Lower lobe of right lung (tissue), 2 donors: ENCODE results near the gene GTF2F2. TPM values are rescaled to one million over a fixed set of nuclear protein-coding genes. Genes with fewer than 3 reads are reported as not detected.

ENCODE experiments used
- ATAC-seq, 2 donors: fragments of 200-7000 bp; cut with Tn5 transposase; one replicate each; pipeline ENCODE4 v1.9.1; 2020 to 2022; ENCODE audit warnings: mild to moderate bottlenecking in 2 of 2, moderate library complexity in 2 of 2
- DNase-seq: peaks from one replicate; pipeline ENCODE4 v3.0.0-alpha.2; 2020
- H3K27ac ChIP-seq: fragments of 200-600 bp; one replicate; pipeline ENCODE4 v1.8.0; 2022
- H3K27me3 ChIP-seq: fragments of 200-600 bp; one replicate; pipeline ENCODE4 v1.8.0; 2022; ENCODE audit warnings: low read depth
- H3K36me3 ChIP-seq: fragments of 200-600 bp; one replicate; pipeline ENCODE4 v1.8.0; 2022; ENCODE audit warnings: mild to moderate bottlenecking
- H3K4me1 ChIP-seq: fragments of 200-600 bp; one replicate; pipeline ENCODE4 v1.8.0; 2022
- H3K4me3 ChIP-seq: fragments of 200-600 bp; one replicate; pipeline ENCODE4 v1.8.0; 2022; ENCODE audit warnings: mild to moderate bottlenecking
- H3K9me3 ChIP-seq: fragments of 200-600 bp; one replicate; pipeline ENCODE4 v1.8.0; 2022
- intact Hi-C: fragments of 100-400 bp; cut with DNase I; formaldehyde crosslinking; loops from one replicate; pipeline ENCODE4 v1.11.0; 2022
- total RNA-seq: library from RNA; stranded (reverse); fragmentation: NEBNext Ultra II Directional; extraction: Animal tissue kit (Norgen Biotek cat#: 25700); gene quantifications from one replicate; pipeline ENCODE4 v1.2.1, GENCODE V29; 2021
- TF ChIP-seq, protein P1 (sequence below): fragments of 200-600 bp; IDR thresholded peaks from one replicate; pipeline ENCODE4 v1.8.0; 2022; ENCODE audit warnings: antibody characterized with exemption, mild to moderate bottlenecking
- donor health status: DM: no; HTN: yes; CAD: no; lungs with severe emphysema.

The GTF2F2 gene
- total RNA-seq, 1 donor from 2014 or later: 15.2 TPM

DNA sequence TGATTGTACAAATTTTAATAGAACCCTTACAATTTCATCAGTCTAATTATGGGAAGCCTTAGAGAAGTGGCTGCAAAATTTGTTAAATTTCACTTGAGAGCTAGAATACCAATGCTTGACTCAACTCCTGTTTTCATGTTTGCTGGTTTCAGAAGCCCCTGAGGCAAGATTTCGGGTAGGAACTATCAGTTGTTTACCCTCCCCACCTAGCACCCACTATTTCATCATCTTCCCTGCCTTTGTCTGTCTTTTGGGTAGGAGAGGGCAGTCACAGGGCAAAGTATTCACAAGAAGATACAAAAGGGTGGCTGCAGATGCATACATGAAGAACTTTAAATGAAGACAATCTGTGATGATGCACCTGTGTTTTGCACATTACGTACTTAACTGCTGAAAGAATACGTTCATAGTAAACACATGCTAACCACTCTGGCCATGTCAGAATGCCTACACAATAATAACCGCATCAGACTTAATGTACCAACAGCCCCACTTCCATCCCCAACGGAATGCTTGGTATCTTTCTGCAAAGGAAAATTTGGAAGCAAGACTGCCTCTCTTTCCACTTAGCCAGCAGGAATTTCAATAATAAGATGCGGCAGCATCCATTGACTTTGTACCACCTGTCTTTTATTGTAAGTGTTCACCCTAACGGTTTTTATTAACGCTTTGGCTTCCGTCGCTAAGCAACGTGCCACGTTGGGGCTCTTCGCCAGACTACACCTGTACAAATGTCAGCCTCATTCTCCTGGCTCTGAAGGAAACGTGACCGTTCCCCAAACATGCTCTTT, 190.2 kb downstream of the GTF2F2 start:
- H3K27me3 ChIP-seq: peaks cover 4% of the 10 kb centered on the region
- H3K4me3 ChIP-seq: peak overlapping the region; percentile 60
- no peak overlapping the region for H3K27ac ChIP-seq
- DNase-seq (no peak), ATAC-seq (no peak)
- no peaks in the 10 kb centered on the region for H3K36me3 ChIP-seq
- intact Hi-C loops: no loop called here
- TF ChIP-seq, protein P1, sequence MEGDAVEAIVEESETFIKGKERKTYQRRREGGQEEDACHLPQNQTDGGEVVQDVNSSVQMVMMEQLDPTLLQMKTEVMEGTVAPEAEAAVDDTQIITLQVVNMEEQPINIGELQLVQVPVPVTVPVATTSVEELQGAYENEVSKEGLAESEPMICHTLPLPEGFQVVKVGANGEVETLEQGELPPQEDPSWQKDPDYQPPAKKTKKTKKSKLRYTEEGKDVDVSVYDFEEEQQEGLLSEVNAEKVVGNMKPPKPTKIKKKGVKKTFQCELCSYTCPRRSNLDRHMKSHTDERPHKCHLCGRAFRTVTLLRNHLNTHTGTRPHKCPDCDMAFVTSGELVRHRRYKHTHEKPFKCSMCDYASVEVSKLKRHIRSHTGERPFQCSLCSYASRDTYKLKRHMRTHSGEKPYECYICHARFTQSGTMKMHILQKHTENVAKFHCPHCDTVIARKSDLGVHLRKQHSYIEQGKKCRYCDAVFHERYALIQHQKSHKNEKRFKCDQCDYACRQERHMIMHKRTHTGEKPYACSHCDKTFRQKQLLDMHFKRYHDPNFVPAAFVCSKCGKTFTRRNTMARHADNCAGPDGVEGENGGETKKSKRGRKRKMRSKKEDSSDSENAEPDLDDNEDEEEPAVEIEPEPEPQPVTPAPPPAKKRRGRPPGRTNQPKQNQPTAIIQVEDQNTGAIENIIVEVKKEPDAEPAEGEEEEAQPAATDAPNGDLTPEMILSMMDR: no peak
- no peaks in the 10 kb centered on the region for H3K9me3 ChIP-seq
- H3K4me1 ChIP-seq: peaks cover 26% of the 10 kb centered on the region

DNA sequence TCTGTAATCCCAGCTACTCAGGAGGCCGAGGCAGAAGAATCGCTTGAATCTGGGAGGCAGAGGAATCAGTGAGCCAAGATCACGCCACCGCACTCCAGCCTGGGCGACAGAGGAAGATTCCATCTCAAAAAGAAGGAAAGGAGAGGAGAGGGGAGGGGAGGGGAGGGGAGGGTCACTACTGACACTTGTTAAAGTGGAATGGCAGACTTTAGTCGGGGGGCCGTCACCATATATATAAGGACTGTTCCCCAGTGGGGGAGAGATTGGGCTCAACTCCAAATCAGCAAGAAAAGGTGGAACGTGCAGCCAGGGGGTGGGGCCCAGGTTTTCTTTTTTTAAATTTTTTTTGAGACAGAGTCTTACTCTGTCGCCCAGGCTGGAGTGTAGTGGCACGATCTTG, 194.5 kb downstream of the GTF2F2 start:
- Histone ChIP-seq H3K9me3 (no peaks in the 10 kb centered on the region), H3K36me3 (no peaks in the 10 kb centered on the region), H3K27me3 (peaks cover 4% of the 10 kb centered on the region), H3K4me1 (peaks cover 17% of the 10 kb centered on the region), H3K27ac (no peak overlapping the region), H3K4me3 (no peak overlapping the region)
- ATAC-seq (no peak), DNase-seq (no peak)
- TF ChIP-seq, protein P1: no peak
- intact Hi-C loops: no loop called here

DNA sequence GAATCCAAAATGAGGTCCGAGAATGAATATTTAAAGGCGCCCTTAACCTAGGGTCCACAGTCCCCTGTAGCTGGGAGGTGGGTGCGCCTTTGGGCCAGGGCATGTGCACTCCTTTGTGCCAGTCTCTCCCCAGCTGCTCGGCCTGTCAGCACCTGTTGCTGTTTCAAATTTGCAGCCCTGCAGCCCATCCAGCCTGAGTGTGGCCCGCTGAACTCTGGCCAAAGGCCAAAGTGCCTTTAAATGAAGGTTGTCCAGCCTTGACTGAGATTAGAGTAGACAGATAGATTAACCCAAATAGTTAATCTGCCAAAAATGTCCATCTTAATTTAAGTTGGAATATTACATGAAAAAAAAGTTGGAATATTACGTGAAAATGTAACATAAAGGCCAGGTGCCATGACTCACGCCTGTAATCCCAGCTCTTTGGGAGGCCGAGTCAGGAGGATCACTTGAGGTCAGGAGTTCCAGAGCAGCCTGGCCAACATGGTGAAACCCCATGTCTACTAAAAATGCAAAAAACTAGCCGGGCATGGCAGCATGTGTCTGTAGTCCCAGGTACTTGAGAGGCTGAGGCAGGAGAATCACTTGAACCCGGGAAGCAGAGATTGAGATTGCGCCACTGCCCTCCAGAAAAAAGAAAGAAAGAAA, 195.3 kb downstream of the GTF2F2 start:
- Histone ChIP-seq H3K36me3 (no peaks in the 10 kb centered on the region), H3K4me3 (no peak overlapping the region), H3K27ac (no peak overlapping the region), H3K4me1 (peaks cover 17% of the 10 kb centered on the region), H3K9me3 (no peaks in the 10 kb centered on the region), H3K27me3 (peaks cover 4% of the 10 kb centered on the region)
- ATAC-seq (no peak), DNase-seq (no peak)
- TF ChIP-seq, protein P1: no peak
- intact Hi-C loops: no loop called here

- Histone ChIP-seq H3K4me3 (no peak overlapping the region), H3K36me3 (no peaks in the 10 kb centered on the region), H3K4me1 (peaks cover 15% of the 10 kb centered on the region), H3K27ac (no peak overlapping the region), H3K9me3 (no peaks in the 10 kb centered on the region), H3K27me3 (peaks cover 4% of the 10 kb centered on the region)
- ATAC-seq (no peak), DNase-seq (no peak)
- intact Hi-C loops: no loop called here
- TF ChIP-seq, protein P1: no peak
Observed at GRCh38 chr13:45316338-45316737, 196.0 kb downstream of the GTF2F2 start.

DNA sequence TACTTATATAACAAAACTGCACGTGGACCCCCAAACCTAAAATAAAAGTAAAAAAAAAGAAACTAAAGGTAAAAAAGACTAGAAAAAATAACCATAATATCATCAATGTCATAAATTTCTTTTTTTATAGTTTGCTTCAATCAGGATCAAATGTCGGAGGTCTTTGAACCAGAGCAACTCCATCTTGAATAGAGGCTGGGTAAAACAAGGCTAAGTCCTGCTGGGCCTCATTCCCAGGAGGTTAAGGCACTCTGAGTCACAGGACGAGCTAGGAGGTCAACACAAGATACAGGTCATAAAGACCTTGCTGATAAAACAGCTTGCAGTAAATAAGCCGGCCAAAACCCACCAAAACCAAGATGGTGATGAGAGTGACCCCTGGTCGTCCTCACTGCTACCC, 196.7 kb downstream of the GTF2F2 start:
- no peak overlapping the region for H3K27ac ChIP-seq
- intact Hi-C loops: no loop called here
- peaks cover 13% of the 10 kb centered on the region for H3K4me1 ChIP-seq
- TF ChIP-seq, protein P1: no peak
- ATAC-seq (no peak), DNase-seq (no peak)
- no peaks in the 10 kb centered on the region for H3K9me3 ChIP-seq
- no peak overlapping the region for H3K4me3 ChIP-seq
- H3K27me3 ChIP-seq: no peaks in the 10 kb centered on the region
- no peaks in the 10 kb centered on the region for H3K36me3 ChIP-seq
